Measurements from ENCODE around the gene CACFD1.

Gene CACFD1

GRCh38 chr9:133496861-133497842 lies 37.4 kb downstream of the CACFD1 start:
- in situ Hi-C loops (cut with HindIII; ENCODE audit: low sequenced_read_pairs) = loop anchor here (10.0 kb wide), 1 partner anchor 122 kb away; the partner anchor contains the start of genes STKLD1 and SURF4

GRCh38 chr9:133499132-133499891 lies 39.5 kb downstream of the CACFD1 start:
- in situ Hi-C loops (cut with HindIII; ENCODE audit: low sequenced_read_pairs) = loop anchor here (10.0 kb wide), 1 partner anchor 125 kb away; the partner anchor contains the start of genes STKLD1 and SURF4

GRCh38 chr9:133499892-133500270 lies 40.1 kb downstream of the CACFD1 start:
- in situ Hi-C loops (cut with HindIII; ENCODE audit: low sequenced_read_pairs) = loop anchor here (10.0 kb wide), 1 partner anchor 125 kb away; the partner anchor contains the start of genes STKLD1 and SURF4

- in situ Hi-C loops (cut with HindIII; ENCODE audit: low sequenced_read_pairs) = no loop called here
Measured at GRCh38 chr9:133502112-133502511, 42.3 kb downstream of the CACFD1 start.

GRCh38 chr9:133505186-133505830 lies 45.5 kb downstream of the CACFD1 start:
- in situ Hi-C loops (cut with HindIII; ENCODE audit: low sequenced_read_pairs) = no loop called here

- in situ Hi-C loops (cut with HindIII; ENCODE audit: low sequenced_read_pairs) = no loop called here
Measured at GRCh38 chr9:133505901-133506652, 46.3 kb downstream of the CACFD1 start.

GRCh38 chr9:133506653-133507038 lies 46.9 kb downstream of the CACFD1 start:
- in situ Hi-C loops (cut with HindIII; ENCODE audit: low sequenced_read_pairs) = no loop called here

- in situ Hi-C loops (cut with HindIII; ENCODE audit: low sequenced_read_pairs) = no loop called here
Measured at GRCh38 chr9:133507246-133507965, 47.6 kb downstream of the CACFD1 start.

- in situ Hi-C loops (cut with HindIII; ENCODE audit: low sequenced_read_pairs) = no loop called here
Measured at GRCh38 chr9:133508046-133508445, 48.3 kb downstream of the CACFD1 start.

- in situ Hi-C loops (cut with HindIII; ENCODE audit: low sequenced_read_pairs) = no loop called here
Measured at GRCh38 chr9:133509179-133510083, 49.7 kb downstream of the CACFD1 start.

- in situ Hi-C loops (cut with HindIII; ENCODE audit: low sequenced_read_pairs) = no loop called here
Measured at GRCh38 chr9:133510926-133511505, 51.2 kb downstream of the CACFD1 start.

- in situ Hi-C loops (cut with HindIII; ENCODE audit: low sequenced_read_pairs) = no loop called here
Measured at GRCh38 chr9:133511607-133512006, 51.8 kb downstream of the CACFD1 start.

GRCh38 chr9:133512253-133513213 lies 52.8 kb downstream of the CACFD1 start:
- in situ Hi-C loops (cut with HindIII; ENCODE audit: low sequenced_read_pairs) = no loop called here

GRCh38 chr9:133513214-133514100 lies 53.7 kb downstream of the CACFD1 start:
- in situ Hi-C loops (cut with HindIII; ENCODE audit: low sequenced_read_pairs) = no loop called here

GRCh38 chr9:133514460-133515239 lies 54.9 kb downstream of the CACFD1 start:
- in situ Hi-C loops (cut with HindIII; ENCODE audit: low sequenced_read_pairs) = no loop called here

Measured in DLD1 (cell line).